CD4-positive, alpha-beta T cell treated with Interleukin-4 for 4 hours (primary cell): Measurements from ENCODE around the gene SPNS1.

Experiments
- DNase-seq: peaks from one replicate; pipeline ENCODE4 v3.0.0-alpha.2; 2020

SPNS1 gene

DNA sequence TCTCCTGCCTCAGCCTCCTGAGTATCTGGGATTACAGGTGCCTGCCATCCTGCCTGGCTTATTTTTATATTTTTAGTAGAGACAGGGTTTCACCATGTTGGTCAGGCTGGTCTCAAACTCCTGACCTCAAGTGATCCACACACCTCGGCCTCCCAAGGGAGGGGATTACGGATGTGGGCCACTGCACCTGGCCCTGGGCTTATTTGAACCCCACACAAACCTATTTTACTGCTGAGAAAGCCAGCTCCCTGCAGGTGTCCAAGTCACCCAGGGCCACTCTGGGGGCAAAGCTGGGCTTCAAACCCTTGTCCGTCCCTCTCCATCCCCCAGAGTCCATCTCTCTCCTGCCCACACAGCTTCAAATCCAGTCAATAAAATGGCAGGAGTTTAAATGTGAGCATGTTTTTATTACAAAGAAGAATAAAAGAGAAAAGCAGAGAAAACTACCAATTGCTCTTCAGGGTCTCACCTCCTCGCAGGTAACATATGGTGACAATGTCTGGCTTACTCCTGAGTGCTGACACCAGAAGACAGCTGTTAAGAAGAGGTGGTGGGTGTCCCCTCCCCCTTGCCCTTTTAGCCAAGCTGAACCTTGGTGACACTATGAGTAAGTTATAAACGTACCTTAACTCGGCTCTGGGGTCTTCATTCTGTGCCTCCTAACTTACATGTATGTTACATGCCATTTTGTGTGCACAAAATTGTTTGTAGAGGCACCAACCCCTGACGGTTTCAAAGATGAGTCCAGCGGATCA, 55.7 kb downstream of the SPNS1 start:
- no peak for DNase-seq
